ENCODE data around the gene CBY1. TPM values are rescaled to one million over a fixed set of nuclear protein-coding genes. Genes with fewer than 3 reads are reported as not detected.

CBY1 gene
- total RNA-seq, 1 experiment from 2014 or later, result 33.8 TPM

DNA sequence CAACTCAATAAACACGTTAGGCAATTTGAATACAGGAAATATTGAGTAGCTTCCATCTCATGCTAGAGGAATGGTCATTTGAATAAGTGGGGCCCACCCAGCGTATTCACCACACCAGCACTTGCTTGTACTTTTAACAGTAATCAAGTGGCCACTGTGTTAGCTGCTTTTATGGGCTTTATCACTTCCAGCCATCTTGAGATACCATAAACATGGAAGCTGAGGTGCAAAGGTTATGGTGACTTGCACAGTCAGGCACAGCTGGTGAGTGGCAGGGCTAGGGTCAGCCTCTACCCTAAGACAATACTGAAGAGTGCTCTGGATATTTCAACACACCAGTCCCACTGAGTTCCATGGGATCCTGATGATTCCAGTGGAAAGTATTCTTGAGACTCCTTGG, 37.6 kb downstream of the CBY1 start:
- Histone ChIP-seq H3K4me3 (no peak overlapping the region), H3K36me3 (peaks cover 66% of the 10 kb centered on the region), H3K9me3 (no peaks in the 10 kb centered on the region), H3K27me3 (no peaks in the 10 kb centered on the region)
- DNase-seq, result no peak

GRCh38 chr22:38694940-38695339, 38.5 kb downstream of the CBY1 start:
- Histone ChIP-seq H3K27me3 (no peaks in the 10 kb centered on the region), H3K4me3 (no peak overlapping the region), H3K36me3 (peaks cover 62% of the 10 kb centered on the region), H3K9me3 (no peaks in the 10 kb centered on the region)
- DNase-seq, result no peak

- DNase-seq, result peak; percentile 70
- Histone ChIP-seq H3K4me3 (0 out of 2 replicates have a peak overlapping the region, but pooled peaks have one; percentile 6), H3K27me3 (no peaks in the 10 kb centered on the region), H3K36me3 (peaks cover 50% of the 10 kb centered on the region), H3K9me3 (no peaks in the 10 kb centered on the region)
Measured at GRCh38 chr22:38696606-38697424, 40.4 kb downstream of the CBY1 start.

- H3K9me3 ChIP-seq, result no peaks in the 10 kb centered on the region
- no peak overlapping the region; the same call in 1 of the 2 replicates for H3K4me3 ChIP-seq
- H3K27me3 ChIP-seq, result no peaks in the 10 kb centered on the region
- no peak for DNase-seq
- H3K36me3 ChIP-seq, result peaks cover 43% of the 10 kb centered on the region
Measured at GRCh38 chr22:38697425-38698089, 41.1 kb downstream of the CBY1 start.

- Histone ChIP-seq H3K27me3 (no peaks in the 10 kb centered on the region), H3K4me3 (peak overlapping the region; percentile 82), H3K36me3 (peaks cover 36% of the 10 kb centered on the region), H3K9me3 (no peaks in the 10 kb centered on the region)
- DNase-seq, result no peak
Measured at GRCh38 chr22:38698407-38699094, 42.1 kb downstream of the CBY1 start.

GRCh38 chr22:38699143-38699542, 42.7 kb downstream of the CBY1 start:
- no peak for DNase-seq

GRCh38 chr22:38699784-38700183, 43.3 kb downstream of the CBY1 start:
- H3K4me3 ChIP-seq, result peak overlapping the region; percentile 82
- peak; percentile 30 for DNase-seq
- no peaks in the 10 kb centered on the region for H3K9me3 ChIP-seq
- peaks cover 26% of the 10 kb centered on the region for H3K36me3 ChIP-seq
- no peaks in the 10 kb centered on the region for H3K27me3 ChIP-seq

More at GRCh38 chr22:38699143-38699542, 42.7 kb downstream of the CBY1 start:
- no peaks in the 10 kb centered on the region for H3K27me3 ChIP-seq
- H3K9me3 ChIP-seq, result no peaks in the 10 kb centered on the region
- H3K36me3 ChIP-seq, result peaks cover 30% of the 10 kb centered on the region
- H3K4me3 ChIP-seq, result peak overlapping the region; percentile 82

- Histone ChIP-seq H3K27me3 (no peaks in the 10 kb centered on the region), H3K36me3 (peaks cover 26% of the 10 kb centered on the region), H3K4me3 (peak overlapping the region; percentile 82), H3K9me3 (no peaks in the 10 kb centered on the region)
- peak; percentile 74 for DNase-seq
Measured at GRCh38 chr22:38700270-38700788, 43.9 kb downstream of the CBY1 start.

DNA sequence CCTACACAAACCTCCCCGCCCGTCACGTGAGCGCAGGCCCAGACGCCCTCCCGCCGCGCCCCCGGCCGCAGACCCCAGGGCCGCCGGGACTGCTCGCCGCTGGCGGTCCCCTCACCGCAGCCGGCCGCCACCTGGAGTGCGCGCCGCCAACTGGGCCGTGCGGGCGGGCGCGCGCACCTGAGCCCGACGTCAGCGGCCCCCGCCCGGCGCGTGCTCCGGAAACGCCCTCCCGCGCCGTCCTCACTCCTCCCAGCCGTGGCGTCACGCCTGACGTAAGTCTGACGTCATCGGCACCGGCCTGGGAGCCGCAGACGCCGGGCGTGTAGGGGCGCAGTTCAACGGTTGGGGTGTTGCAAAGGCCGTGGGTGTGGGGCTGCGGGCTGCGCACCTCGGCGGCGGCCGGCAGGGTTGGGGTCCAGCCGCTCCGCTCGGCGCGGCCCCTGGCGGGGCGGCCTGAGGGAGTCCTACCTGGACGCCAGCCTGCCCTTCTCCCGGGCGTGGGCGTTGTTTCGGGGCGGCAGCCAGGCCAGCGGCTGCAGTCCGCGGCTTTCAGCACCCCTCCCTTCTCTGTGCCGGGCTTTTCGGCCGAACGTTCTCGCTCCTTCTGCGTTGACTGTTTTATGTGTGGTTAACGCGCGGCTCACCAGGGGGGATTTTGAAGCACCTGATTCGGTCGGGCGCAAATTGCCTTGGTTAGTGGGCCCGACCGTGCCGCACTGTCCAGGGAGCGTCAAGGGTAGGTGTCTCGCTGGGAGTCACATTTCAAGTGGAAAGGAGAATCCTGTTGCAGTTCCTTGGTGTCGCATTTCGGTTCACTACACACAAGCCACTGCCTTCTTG, 44.6 kb downstream of the CBY1 start, which contains the start of gene JOSD1:
JOSD1 (minus strand) TSS at position 155 of the 840 bp plus-strand sequence. CDS start 956 bp downstream, outside the sequence.
- no peaks in the 10 kb centered on the region for H3K27me3 ChIP-seq
- DNase-seq, result peak; percentile 94
- peaks cover 22% of the 10 kb centered on the region for H3K36me3 ChIP-seq
- peak within 1 kb of the TSS; percentile 82 for H3K4me3 ChIP-seq
- H3K9me3 ChIP-seq, result no peaks in the 10 kb centered on the region

DNA sequence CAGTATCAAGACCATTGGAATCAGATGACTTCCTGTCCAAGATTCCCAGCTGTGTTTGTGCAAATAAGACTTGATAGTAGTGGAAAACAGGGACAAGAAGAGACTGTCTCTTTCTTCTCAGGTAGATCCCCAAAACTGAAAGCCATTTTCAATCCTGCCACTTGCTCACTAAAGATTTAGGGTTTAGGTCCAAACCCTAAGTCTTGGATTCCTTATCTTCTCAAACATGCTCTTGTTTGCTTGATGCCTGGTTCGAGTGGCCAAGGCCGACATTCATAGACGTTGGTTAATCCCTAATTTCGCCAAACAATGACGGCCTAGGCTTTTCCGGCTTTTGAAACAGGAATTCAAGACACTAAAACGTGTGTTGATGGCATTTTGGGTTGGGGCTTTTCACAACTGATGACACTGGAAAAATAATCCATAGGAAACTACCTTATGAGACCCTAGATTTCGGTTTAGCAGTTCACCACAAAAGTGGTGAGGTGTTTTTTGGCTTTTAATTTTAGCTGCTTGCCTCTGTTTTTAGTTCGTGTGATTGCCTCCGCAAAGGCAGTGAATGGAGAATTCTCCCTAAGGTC, 48.3 kb downstream of the CBY1 start:
- peak overlapping the region; percentile 39 for H3K4me3 ChIP-seq
- no peaks in the 10 kb centered on the region; the same call in 1 of the 2 replicates for H3K9me3 ChIP-seq
- H3K27me3 ChIP-seq, result no peaks in the 10 kb centered on the region
- DNase-seq, result no peak
- H3K36me3 ChIP-seq, result peaks cover 14% of the 10 kb centered on the region

GRCh38 chr22:38705235-38706100, 49.0 kb downstream of the CBY1 start, which contains the start of gene GTPBP1:
TSS of gene GTPBP1 (plus strand) at chr22:38705944. CDS start at chr22:38705956, 12 bp downstream.
- DNase-seq, result peak; percentile 99

GRCh38 chr22:38706101-38706900, 49.9 kb downstream of the CBY1 start:
- peak; percentile 36 for DNase-seq
- H3K4me3 ChIP-seq, result peak overlapping the region; percentile 96
- H3K36me3 ChIP-seq, result peaks cover 23% of the 10 kb centered on the region
- H3K9me3 ChIP-seq, result no peaks in the 10 kb centered on the region; the same call in 1 of the 2 replicates
- H3K27me3 ChIP-seq, result no peaks in the 10 kb centered on the region

More at GRCh38 chr22:38705235-38706100, 49.0 kb downstream of the CBY1 start, which contains the start of gene GTPBP1:
- Histone ChIP-seq H3K36me3 (peaks cover 16% of the 10 kb centered on the region), H3K4me3 (peak within 1 kb of the TSS; percentile 96), H3K27me3 (no peaks in the 10 kb centered on the region), H3K9me3 (no peaks in the 10 kb centered on the region; the same call in 1 of the 2 replicates)

DNA sequence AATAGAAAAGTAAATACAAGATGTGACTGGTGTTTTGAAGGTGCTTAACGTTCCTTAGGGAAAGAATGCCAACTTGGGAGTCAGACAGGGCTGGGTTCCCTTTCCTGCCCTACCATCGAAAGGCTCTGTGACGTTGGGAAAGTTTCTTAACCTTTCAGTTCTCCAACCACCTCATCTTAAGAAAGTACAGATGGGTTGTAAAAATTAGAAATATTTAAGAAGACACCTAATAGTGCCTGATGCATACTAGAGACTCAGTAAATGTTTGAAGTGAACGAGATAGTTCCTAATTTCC, 50.4 kb downstream of the CBY1 start:
- Histone ChIP-seq H3K4me3 (peak overlapping the region; percentile 96), H3K36me3 (peaks cover 23% of the 10 kb centered on the region), H3K9me3 (no peaks in the 10 kb centered on the region; the same call in 1 of the 2 replicates), H3K27me3 (no peaks in the 10 kb centered on the region)
- DNase-seq, result no peak

DNA sequence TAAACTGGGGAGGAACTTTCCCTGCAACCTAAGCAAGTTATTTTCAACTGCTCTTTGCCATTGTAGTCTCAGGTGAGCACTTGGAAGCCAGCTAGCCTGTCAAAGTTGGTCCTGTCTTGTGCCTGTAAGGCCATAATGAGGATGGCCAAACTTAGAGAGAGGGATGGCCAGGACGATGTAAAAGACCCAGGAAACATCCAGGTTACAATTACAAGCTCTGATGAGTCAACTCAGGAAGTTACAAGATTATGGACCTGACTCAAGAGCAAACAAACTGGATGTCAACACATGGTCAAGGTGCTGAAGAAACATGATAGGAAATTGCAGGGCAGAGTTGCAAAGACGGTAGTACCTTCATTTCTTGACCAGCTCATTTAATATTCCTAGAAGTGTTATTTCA, 50.9 kb downstream of the CBY1 start:
- H3K4me3 ChIP-seq, result peak overlapping the region; percentile 96
- H3K36me3 ChIP-seq, result peaks cover 23% of the 10 kb centered on the region
- no peaks in the 10 kb centered on the region for H3K27me3 ChIP-seq
- no peak for DNase-seq
- no peaks in the 10 kb centered on the region; the same call in 1 of the 2 replicates for H3K9me3 ChIP-seq
